MG63 (cell line): ENCODE data around the gene KIF19. TPM values are rescaled to one million over a fixed set of nuclear protein-coding genes. Genes with fewer than 3 reads are reported as not detected.

Source experiments
- DNase-seq: peaks from one replicate; pipeline ENCODE4 v3.0.0-alpha.2; 2020
- H3K27me3 ChIP-seq: fragments of 250-450 bp; sonication (Bioruptor Pico); 2 replicates; pipeline ENCODE4 v1.5.1; 2020; ENCODE audit warnings: mild to moderate bottlenecking, moderate library complexity
- H3K36me3 ChIP-seq: fragments of 250-450 bp; sonication (Bioruptor Pico); 2 replicates; pipeline ENCODE4 v1.5.1; 2020; ENCODE audit warnings: mild to moderate bottlenecking, moderate library complexity
- H3K4me3 ChIP-seq: fragments of 250-450 bp; sonication (Bioruptor Pico); 2 replicates; pipeline ENCODE4 v1.5.1; 2020; ENCODE audit warnings: mild to moderate bottlenecking, moderate library complexity
- H3K9me3 ChIP-seq: fragments of 250-450 bp; sonication (Bioruptor Pico); 2 replicates; pipeline ENCODE4 v1.5.1; 2020; ENCODE audit warnings: mild to moderate bottlenecking, moderate library complexity
- total RNA-seq: library from RNA; depleted of rRNA; stranded (reverse); fragments of >200 nt; shearing (Covaris generic); gene quantifications from 2 replicates; pipeline ENCODE4 v1.2.3, GENCODE V29; 2014; ENCODE audit warnings: low replicate concordance

Gene KIF19
- total RNA-seq, 1 experiment from 2014 or later, result not detected

- no peaks in the 10 kb centered on the region for H3K9me3 ChIP-seq
- DNase-seq, result no peak
- no peaks in the 10 kb centered on the region; the same call in 1 of the 2 replicates for H3K27me3 ChIP-seq
- no peaks in the 10 kb centered on the region for H3K36me3 ChIP-seq
- H3K4me3 ChIP-seq, result no peak overlapping the region
Observed at GRCh38 chr17:74349120-74349519, 23.1 kb downstream of the KIF19 start.

GRCh38 chr17:74350486-74350885 is 24.5 kb downstream of the KIF19 start:
- H3K27me3 ChIP-seq, result no peaks in the 10 kb centered on the region; the same call in 1 of the 2 replicates
- H3K9me3 ChIP-seq, result no peaks in the 10 kb centered on the region
- H3K36me3 ChIP-seq, result no peaks in the 10 kb centered on the region
- DNase-seq, result no peak
- H3K4me3 ChIP-seq, result no peak overlapping the region

GRCh38 chr17:74351552-74352210 is 25.7 kb downstream of the KIF19 start:
- no peak for DNase-seq
- Histone ChIP-seq H3K9me3 (no peaks in the 10 kb centered on the region), H3K27me3 (no peaks in the 10 kb centered on the region; the same call in 1 of the 2 replicates)

GRCh38 chr17:74353446-74354060 is 27.5 kb downstream of the KIF19 start:
- Histone ChIP-seq H3K9me3 (no peaks in the 10 kb centered on the region), H3K36me3 (no peaks in the 10 kb centered on the region), H3K4me3 (no peak overlapping the region), H3K27me3 (no peaks in the 10 kb centered on the region; the same call in 1 of the 2 replicates)
- DNase-seq, result no peak

More at GRCh38 chr17:74351552-74352210, 25.7 kb downstream of the KIF19 start:
- Histone ChIP-seq H3K36me3 (no peaks in the 10 kb centered on the region), H3K4me3 (no peak overlapping the region)

- Histone ChIP-seq H3K9me3 (no peaks in the 10 kb centered on the region), H3K27me3 (no peaks in the 10 kb centered on the region), H3K4me3 (no peak overlapping the region), H3K36me3 (no peaks in the 10 kb centered on the region)
- no peak for DNase-seq
Observed at GRCh38 chr17:74354123-74354522, 28.1 kb downstream of the KIF19 start.

GRCh38 chr17:74354561-74354960 is 28.5 kb downstream of the KIF19 start:
- no peaks in the 10 kb centered on the region for H3K36me3 ChIP-seq
- no peak for DNase-seq
- no peak overlapping the region for H3K4me3 ChIP-seq
- no peaks in the 10 kb centered on the region for H3K27me3 ChIP-seq
- H3K9me3 ChIP-seq, result no peaks in the 10 kb centered on the region

GRCh38 chr17:74355065-74355464 is 29.0 kb downstream of the KIF19 start:
- Histone ChIP-seq H3K9me3 (no peaks in the 10 kb centered on the region), H3K4me3 (no peak overlapping the region), H3K27me3 (no peaks in the 10 kb centered on the region), H3K36me3 (no peaks in the 10 kb centered on the region)
- DNase-seq, result no peak

GRCh38 chr17:74356646-74357465 is 30.8 kb downstream of the KIF19 start:
- Histone ChIP-seq H3K4me3 (no peak overlapping the region), H3K36me3 (no peaks in the 10 kb centered on the region), H3K9me3 (no peaks in the 10 kb centered on the region), H3K27me3 (no peaks in the 10 kb centered on the region)
- DNase-seq, result no peak

GRCh38 chr17:74357466-74357809 is 31.4 kb downstream of the KIF19 start:
- Histone ChIP-seq H3K36me3 (no peaks in the 10 kb centered on the region), H3K9me3 (no peaks in the 10 kb centered on the region), H3K4me3 (no peak overlapping the region), H3K27me3 (no peaks in the 10 kb centered on the region)
- no peak for DNase-seq

GRCh38 chr17:74358697-74359096 is 32.7 kb downstream of the KIF19 start:
- DNase-seq, result no peak
- no peaks in the 10 kb centered on the region for H3K36me3 ChIP-seq
- no peak overlapping the region for H3K4me3 ChIP-seq
- H3K27me3 ChIP-seq, result no peaks in the 10 kb centered on the region
- no peaks in the 10 kb centered on the region for H3K9me3 ChIP-seq

GRCh38 chr17:74359916-74360315 is 33.9 kb downstream of the KIF19 start:
- Histone ChIP-seq H3K36me3 (no peaks in the 10 kb centered on the region), H3K4me3 (no peak overlapping the region), H3K9me3 (no peaks in the 10 kb centered on the region), H3K27me3 (no peaks in the 10 kb centered on the region)
- no peak for DNase-seq

- Histone ChIP-seq H3K36me3 (no peaks in the 10 kb centered on the region), H3K4me3 (no peak overlapping the region), H3K27me3 (no peaks in the 10 kb centered on the region)
Observed at GRCh38 chr17:74360899-74361229, 34.8 kb downstream of the KIF19 start.

GRCh38 chr17:74361230-74362068 is 35.4 kb downstream of the KIF19 start, which contains the start of gene BTBD17:
Gene BTBD17, minus strand, starts transcription at chr17:74361868. Its CDS starts 49 bp downstream, at chr17:74361819.
- no peak within 1 kb of the TSS for H3K4me3 ChIP-seq
- H3K27me3 ChIP-seq, result no peaks in the 10 kb centered on the region
- H3K36me3 ChIP-seq, result no peaks in the 10 kb centered on the region
- H3K9me3 ChIP-seq, result no peaks in the 10 kb centered on the region
- DNase-seq, result no peak

More at GRCh38 chr17:74360899-74361229, 34.8 kb downstream of the KIF19 start:
- DNase-seq, result no peak
- H3K9me3 ChIP-seq, result no peaks in the 10 kb centered on the region

GRCh38 chr17:74362069-74362405 is 36.0 kb downstream of the KIF19 start:
- H3K27me3 ChIP-seq, result no peaks in the 10 kb centered on the region
- DNase-seq, result no peak

GRCh38 chr17:74362810-74363498 is 36.9 kb downstream of the KIF19 start:
- no peaks in the 10 kb centered on the region for H3K9me3 ChIP-seq
- H3K4me3 ChIP-seq, result no peak overlapping the region
- DNase-seq, result peak; percentile 27
- no peaks in the 10 kb centered on the region for H3K36me3 ChIP-seq
- no peaks in the 10 kb centered on the region for H3K27me3 ChIP-seq

More at GRCh38 chr17:74362069-74362405, 36.0 kb downstream of the KIF19 start:
- no peak overlapping the region for H3K4me3 ChIP-seq
- no peaks in the 10 kb centered on the region for H3K9me3 ChIP-seq
- no peaks in the 10 kb centered on the region for H3K36me3 ChIP-seq

- DNase-seq, result no peak
- H3K27me3 ChIP-seq, result no peaks in the 10 kb centered on the region
- H3K9me3 ChIP-seq, result no peaks in the 10 kb centered on the region
- no peak within 1 kb of the TSS for H3K4me3 ChIP-seq
- no peaks in the 10 kb centered on the region for H3K36me3 ChIP-seq
Observed at GRCh38 chr17:74367206-74367605, 41.2 kb downstream of the KIF19 start, which contains the start of gene GPR142. Gene GPR142, plus strand, starts transcription at chr17:74367506. Its CDS starts 2,035 bp downstream, at chr17:74369541.
